HG02884 (cell line): ENCODE results near the gene AFF1.
A peak's percentile ranks its signal among the peaks of the same experiment; 100 is the strongest.

Experiments used
- ATAC-seq: cut with Tn5 transposase; IDR thresholded peaks from one replicate; pipeline ENCODE4 v1.9.1; 2021; ENCODE audit warnings: mild to moderate bottlenecking, moderate library complexity; ENCODE audit not compliant: unreplicated experiment

The AFF1 gene

GRCh38 chr4:86934771-86935565 is at the start of gene AFF1:
AFF1 (plus strand) TSS chr4:86935011; CDS start chr4:86948534, 13,523 bp downstream.
- peak; percentile 42 for ATAC-seq

- ATAC-seq, result no peak
Observed at GRCh38 chr4:86890790-86891189, 44.0 kb upstream of the AFF1 start.

GRCh38 chr4:86891762-86892635 is 42.8 kb upstream of the AFF1 start, which contains the start of gene C4orf36:
C4orf36 (minus strand) TSS chr4:86892422; CDS start chr4:86891520, 902 bp downstream.
- peak; percentile 48 for ATAC-seq

GRCh38 chr4:86892636-86892960 is 42.2 kb upstream of the AFF1 start:
- ATAC-seq, result no peak

- ATAC-seq, result no peak
Observed at GRCh38 chr4:86893136-86893535, 41.7 kb upstream of the AFF1 start.

GRCh38 chr4:86894455-86894854 is 40.4 kb upstream of the AFF1 start:
- no peak for ATAC-seq

GRCh38 chr4:86895692-86896488 is 38.9 kb upstream of the AFF1 start:
- peak; percentile 55 for ATAC-seq

- ATAC-seq, result no peak
Observed at GRCh38 chr4:86896596-86896995, 38.2 kb upstream of the AFF1 start.

- ATAC-seq, result no peak
Observed at GRCh38 chr4:86898562-86898961, 36.2 kb upstream of the AFF1 start.

GRCh38 chr4:86901864-86902263 is 32.9 kb upstream of the AFF1 start:
- ATAC-seq, result no peak

- no peak for ATAC-seq
Observed at GRCh38 chr4:86908251-86908657, 26.6 kb upstream of the AFF1 start.

- ATAC-seq, result no peak
Observed at GRCh38 chr4:86909546-86910295, 25.1 kb upstream of the AFF1 start.

GRCh38 chr4:86910369-86910768 is 24.4 kb upstream of the AFF1 start:
- no peak for ATAC-seq

- ATAC-seq, result no peak
Observed at GRCh38 chr4:86910820-86911684, 23.8 kb upstream of the AFF1 start.

- no peak for ATAC-seq
Observed at GRCh38 chr4:86916392-86916791, 18.4 kb upstream of the AFF1 start.

GRCh38 chr4:86917212-86918039 is 17.4 kb upstream of the AFF1 start:
- no peak for ATAC-seq

GRCh38 chr4:86918539-86919072 is 16.2 kb upstream of the AFF1 start:
- ATAC-seq, result no peak

- no peak for ATAC-seq
Observed at GRCh38 chr4:86919561-86920223, 15.1 kb upstream of the AFF1 start.
